HS-27A (cell line): ENCODE results near the gene LAMA4.

ENCODE experiments used
- DNase-seq: peaks from one replicate; pipeline ENCODE4 v3.0.0-alpha.2; 2012; ENCODE audit warnings: low read depth, missing footprints

The LAMA4 gene

GRCh38 chr6:112096901-112097300 lies 157.5 kb downstream of the LAMA4 start:
- DNase-seq: no peak

DNA sequence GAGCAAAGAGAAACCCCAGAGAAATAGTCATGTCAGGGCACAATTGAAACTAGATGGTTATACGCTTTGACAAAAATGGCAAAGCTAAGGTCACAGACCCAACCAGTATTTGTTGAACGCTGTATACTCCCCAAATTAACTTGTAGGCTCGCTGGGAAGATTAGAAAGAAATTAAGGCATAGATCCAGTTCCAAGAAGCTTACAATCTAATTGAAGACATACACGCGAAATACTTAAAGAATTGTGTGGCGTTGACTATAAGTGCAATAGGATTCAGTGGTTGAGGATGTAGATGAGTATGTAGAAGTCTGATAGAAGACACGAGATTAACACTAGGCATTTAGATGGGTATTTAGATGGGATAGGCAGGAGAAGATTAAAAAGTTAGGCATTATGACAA lies 166.5 kb downstream of the LAMA4 start:
- DNase-seq: peak; percentile 2

GRCh38 chr6:112087136-112087911 lies 167.0 kb downstream of the LAMA4 start, which contains the start of the genes FAM229B and TUBE1:
Gene FAM229B (plus strand): TSS chr6:112087591. CDS start chr6:112099284, 11,693 bp downstream.
Gene TUBE1 (minus strand): TSS chr6:112087482. CDS start chr6:112087434, 48 bp downstream.
- peak; percentile 78 for DNase-seq

- peak; percentile 39 for DNase-seq
Observed at GRCh38 chr6:112086744-112087135, 167.6 kb downstream of the LAMA4 start.

GRCh38 chr6:112085286-112086065 lies 168.9 kb downstream of the LAMA4 start:
- no peak for DNase-seq

DNA sequence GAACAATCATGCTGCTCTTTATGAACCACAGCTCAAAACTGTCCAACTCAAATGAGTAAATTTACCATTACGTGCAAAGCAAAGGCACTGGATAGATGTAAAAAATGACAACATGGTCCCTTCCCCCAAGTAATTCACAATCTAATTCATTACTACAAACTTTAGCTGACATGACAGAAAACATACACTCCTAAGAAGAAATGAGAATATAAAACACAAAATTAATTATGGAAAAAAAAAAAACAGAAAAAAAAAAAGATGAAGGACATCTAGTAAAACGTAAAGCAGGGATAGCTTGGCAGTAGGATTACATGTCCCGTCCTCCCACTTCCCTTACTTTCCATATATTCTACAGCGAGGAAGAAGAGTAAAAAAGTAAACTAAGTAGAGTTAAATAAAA lies 172.8 kb downstream of the LAMA4 start:
- DNase-seq: no peak

- no peak for DNase-seq
Observed at GRCh38 chr6:112066606-112067005, 187.8 kb downstream of the LAMA4 start.

DNA sequence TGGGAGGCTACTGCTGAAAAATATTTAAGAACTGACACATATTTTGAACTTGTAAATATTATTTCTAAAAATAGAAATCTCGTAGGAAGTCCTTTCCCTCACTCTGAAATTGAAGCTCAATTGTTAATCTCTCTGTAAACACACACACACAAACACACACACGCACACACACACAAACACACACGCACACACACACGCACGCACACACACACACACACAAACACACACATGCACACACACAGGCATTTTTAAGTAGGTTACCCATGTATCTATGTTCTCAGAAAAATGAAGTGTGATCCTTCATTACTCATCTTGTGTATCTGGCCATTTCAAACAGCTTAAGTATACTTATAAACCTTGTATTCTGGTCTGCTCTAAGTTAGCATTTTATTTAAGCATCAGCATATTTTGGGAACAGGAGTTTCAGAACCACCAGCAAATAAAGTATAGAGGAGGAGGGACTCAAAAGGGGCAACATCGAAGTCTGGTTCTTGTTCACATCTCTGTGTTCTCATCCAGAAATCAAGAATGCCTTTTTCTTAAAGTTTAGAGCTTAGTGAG lies 188.9 kb downstream of the LAMA4 start:
- no peak for DNase-seq

DNA sequence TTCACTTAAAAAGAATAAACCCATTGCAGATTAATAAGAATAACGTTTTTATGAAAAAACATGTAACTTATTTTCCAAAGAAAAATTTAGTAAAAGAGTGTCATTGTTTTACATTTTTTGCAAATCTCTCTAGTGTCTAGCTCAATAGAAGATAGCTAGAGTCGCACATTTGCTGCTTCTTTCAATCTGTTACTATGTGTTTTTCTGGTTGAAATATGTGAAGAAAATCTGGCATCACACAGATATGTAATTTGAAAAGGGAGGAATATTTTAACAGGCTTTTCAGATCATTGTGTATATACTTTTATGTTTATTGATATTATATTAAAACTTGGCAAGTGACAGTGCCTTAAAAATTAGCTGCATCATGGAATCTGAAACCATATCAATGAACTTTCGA lies 191.4 kb downstream of the LAMA4 start:
- no peak for DNase-seq

- no peak for DNase-seq
Observed at GRCh38 chr6:112061605-112062004, 192.8 kb downstream of the LAMA4 start.
